Breast epithelium (tissue), 3 donors: ENCODE results near the gene MFSD6L.

ENCODE experiments used
- CTCF ChIP-seq, 3 donors: fragments of 450-650 bp; IDR thresholded peaks; one replicate each; pipeline ENCODE4 v1.5.1; 2016 to 2017; ENCODE audit warnings: antibody characterized with exemption in 3 of 3, mild to moderate bottlenecking in 3 of 3, moderate library complexity in 3 of 3
- POLR2A ChIP-seq: fragments of 450-650 bp; IDR thresholded peaks from one replicate; pipeline ENCODE4 v1.6.1; 2016; ENCODE audit warnings: antibody characterized with exemption, mild to moderate bottlenecking, moderate library complexity
- POLR2AphosphoS5 ChIP-seq, 3 donors: sonication (generic); formaldehyde crosslinking; IDR thresholded peaks; one replicate each; pipeline ENCODE4 v1.6.1; 2017; ENCODE audit warnings: antibody characterized with exemption in 3 of 3

GRCh38 chr17:8757189-8757588, 42.0 kb downstream of the MFSD6L start:
- no peak for TF ChIP-seq CTCF (IDR thresholded peaks at IDR 0.05)
- no peak for TF ChIP-seq POLR2A
- TF ChIP-seq POLR2AphosphoS5 (IDR thresholded peaks at IDR 0.05), result no peak
